Keratinocyte (primary cell): ENCODE results near the gene TMUB1.

Experiments used
- CTCF ChIP-seq, 3 experiments: IDR thresholded peaks in 1 of 3; conservative IDR thresholded peaks in 1 of 3; optimal IDR thresholded peaks in 1 of 3; 2 replicates in 2 of 3; 3 replicates in 1 of 3; pipeline versions ENCODE3 to v1.5.1; 2011; ENCODE audit warnings: low read length in 3 of 3, mild to moderate bottlenecking in 3 of 3, moderate library complexity in 2 of 3, control low read depth in 1 of 3, inconsistent platforms in 1 of 3; ENCODE audit not compliant: insufficient read depth in 2 of 3; ENCODE audit errors: extremely low read depth in 1 of 3
- EZH2 ChIP-seq: IDR thresholded peaks from one replicate; pipeline ENCODE4 v1.6.1; 2012; ENCODE audit warnings: inconsistent platforms, mild to moderate bottlenecking, low read length, moderate library complexity

- TF ChIP-seq CTCF (optimal IDR thresholded peaks at IDR 0.05 in 1 of 3, IDR thresholded peaks at IDR 0.05 in 1 of 3, conservative IDR thresholded peaks at IDR 0.05 in 1 of 3; ENCODE audit: extremely low read depth in 1 of 3, insufficient read depth in 2 of 3, low read length in 3 of 3) (peak in 1 of 3 experiments; percentile 46), EZH2 (no peak)
These were observed 23.8 kb downstream of the TMUB1 start, which contains the start of gene SLC4A2 for GRCh38 chr7:151059367-151060112.
